ENCODE measurements around the gene CLIC4.

Gene CLIC4

DNA sequence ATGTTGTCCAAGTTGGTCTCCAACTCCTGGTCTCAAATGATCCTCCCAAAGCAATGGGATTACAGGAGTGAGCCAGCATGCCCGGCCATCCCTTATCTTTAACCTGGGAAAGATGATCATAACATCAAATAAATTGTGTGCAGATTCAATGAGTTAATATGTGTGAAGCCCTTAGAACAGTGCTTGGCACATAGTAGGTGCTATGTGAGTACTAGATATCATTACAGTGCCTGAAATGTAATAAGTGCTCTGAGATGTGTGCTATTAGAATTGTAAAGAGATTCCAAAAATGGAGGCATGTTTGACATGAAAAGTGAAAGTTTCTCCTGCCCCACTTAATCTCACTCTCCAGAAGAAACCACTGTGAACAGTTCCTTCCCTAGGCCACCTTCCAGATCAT lies 113.0 kb downstream of the CLIC4 start:
- no peak for DNase-seq (ENCODE audit: low read depth in 1 of 2, low spot score in 1 of 2)

DNA sequence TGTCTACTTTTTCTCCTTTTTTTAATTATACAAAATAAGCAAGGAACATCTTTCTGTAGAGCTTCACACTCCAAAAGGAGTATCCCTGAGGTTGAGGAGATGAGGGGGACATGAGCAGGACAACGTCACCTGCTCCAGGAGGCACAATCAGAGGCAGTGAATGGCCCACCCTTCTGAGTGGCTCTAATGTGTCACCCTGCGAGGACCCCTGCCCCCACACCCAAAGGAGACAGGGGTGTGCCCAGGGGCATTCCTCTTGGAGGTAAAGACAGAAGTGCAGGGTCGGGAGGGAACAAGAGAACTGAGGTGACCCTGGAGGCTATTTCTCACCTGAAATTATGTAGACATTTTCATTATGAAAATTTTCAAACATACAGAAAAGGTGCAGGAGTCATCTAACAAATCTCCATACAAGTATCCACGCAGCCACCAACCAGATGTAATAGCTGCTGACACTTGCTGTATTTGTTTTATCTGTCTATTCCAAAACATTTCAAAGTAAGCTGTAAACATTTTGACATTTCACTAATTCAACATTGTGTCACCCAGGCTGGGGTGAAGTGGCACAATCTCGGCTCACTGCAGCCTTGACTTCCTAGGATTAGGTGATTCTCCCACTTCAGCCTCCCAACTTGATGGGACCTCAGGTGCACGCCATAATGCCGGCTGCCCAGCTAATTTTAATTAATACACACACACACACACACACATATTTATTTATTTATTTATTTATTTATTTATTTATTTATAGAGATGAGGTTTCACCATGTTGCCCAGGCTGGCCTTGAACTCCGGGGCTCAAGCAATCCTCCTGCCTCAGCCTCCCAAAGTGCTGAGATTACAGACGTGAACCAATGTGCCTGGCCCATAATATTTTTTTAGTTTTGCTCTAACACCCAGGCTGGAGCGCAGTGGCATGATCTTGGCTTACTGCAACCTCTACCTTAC lies 114.1 kb downstream of the CLIC4 start:
- DNase-seq (ENCODE audit: low read depth in 1 of 2, low spot score in 1 of 2), result no peak

DNA sequence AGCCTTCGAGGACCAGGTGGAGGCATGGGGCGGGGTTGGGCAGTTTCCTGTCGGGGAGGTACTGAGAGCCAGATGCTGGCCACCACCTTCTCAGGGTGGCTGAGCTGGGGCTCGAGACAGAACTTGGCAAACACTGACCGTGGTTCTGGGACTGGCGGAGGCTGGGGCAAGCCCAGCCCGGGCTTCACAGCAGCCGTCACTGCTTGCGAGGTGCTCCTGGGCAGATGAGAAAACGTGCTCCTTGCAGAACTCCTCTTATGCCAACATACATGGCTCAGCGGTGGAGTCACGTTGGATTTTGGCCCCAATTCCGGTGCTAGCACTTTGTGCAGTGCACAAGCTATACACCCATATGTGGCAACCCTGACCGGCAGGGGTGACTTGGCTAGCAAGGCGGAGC lies 115.6 kb downstream of the CLIC4 start:
- no peak for DNase-seq (ENCODE audit: low read depth in 1 of 2, low spot score in 1 of 2)

DNA sequence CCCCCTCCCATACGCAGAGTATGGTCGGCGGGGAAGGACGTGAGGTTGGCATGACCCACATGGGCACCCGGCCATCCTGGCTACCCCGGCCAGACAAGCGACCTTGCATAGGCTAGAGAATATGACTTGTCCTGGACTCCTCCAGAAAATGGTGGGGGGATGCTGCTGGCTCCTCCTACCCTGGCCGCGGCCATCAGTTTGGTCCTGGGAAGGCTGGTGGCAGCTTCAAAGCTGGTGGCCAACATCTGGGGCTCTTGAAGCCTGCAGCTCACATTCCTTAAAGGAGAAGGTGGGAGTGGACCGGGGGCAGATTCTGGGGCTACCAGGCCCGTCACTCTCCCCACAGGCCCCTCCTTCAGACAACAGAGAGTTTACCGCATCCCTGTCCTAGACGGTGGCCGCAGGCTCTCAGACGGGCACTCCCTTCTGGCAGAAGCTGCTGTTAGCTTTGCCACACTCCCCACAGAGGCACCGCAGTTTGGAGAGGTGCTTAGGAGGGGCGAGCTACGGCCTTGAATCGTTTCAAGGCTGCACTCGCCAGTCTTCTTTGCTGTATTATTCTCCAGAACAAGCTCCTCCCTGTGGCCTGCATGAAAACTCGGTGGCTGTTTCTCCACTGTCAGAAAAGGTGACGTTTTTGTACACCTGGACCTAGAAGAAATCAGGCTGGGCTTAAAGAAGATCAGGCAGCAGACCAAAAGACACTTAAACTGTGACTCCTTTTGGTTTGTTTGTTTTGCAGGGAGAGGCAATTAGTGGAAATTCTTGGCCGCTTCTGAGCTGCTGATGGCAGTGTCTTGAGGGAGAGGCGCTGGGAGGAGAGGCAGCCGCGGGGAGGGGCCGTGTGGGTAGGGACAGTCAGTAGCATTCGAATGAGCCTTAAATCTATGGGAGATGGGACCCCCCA lies 116.8 kb downstream of the CLIC4 start:
- no peak for DNase-seq (ENCODE audit: low read depth in 1 of 2, low spot score in 1 of 2)

DNA sequence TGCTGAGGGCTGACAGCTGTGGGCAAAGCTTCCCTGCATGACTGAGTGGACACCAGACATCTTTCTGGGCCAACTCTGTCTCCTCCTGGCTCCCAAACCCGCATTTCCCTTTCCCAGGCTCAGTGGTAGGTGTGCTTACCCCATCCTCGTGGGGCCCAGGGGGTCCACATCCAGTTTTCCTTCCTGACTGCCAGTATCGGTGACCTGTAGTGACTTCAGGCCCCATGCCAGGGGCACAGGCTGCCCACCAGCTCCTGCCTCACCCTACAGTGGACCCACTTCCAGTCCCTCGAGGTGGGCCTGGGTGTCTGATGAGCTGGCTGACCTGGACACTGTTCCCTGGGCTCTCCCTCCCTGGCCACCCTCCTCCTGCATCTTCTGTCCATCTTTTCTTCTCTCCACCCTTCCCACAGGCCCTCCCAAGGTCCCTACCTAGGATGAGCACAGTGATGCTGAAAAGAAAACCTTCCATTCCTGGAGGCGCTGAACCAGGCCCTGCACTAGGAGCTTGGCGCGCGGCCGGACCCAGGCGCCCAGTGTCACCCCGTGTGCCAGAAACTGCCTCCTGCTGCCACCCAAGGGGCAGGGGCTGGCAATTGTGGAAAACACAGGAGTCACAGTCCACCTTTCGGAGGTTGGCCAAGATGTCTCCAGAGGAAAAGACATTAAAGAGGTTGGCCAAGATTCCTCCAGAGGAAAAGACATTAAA lies 117.7 kb downstream of the CLIC4 start:
- DNase-seq (ENCODE audit: low read depth in 1 of 2, low spot score in 1 of 2), result no peak

DNA sequence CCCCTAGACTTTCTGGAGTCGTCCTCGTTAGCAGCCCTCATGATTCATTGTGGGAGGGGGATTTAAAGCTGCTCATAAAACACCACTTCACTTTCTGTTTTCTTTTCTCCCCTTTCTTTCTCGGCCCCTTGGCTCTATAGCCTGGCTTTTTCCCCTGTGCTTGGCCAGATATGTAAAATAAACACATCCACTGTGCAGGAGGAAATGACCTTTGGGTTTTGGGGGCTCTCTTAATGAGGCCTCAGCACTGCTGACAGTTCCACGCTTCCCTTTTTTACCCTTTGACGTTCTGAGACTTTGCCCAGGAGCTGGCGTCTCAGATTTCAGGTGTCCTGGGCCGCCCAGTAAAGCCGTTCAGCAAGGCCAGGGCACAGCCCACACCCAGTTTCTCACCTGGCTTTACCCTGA lies 119.1 kb downstream of the CLIC4 start:
- DNase-seq (ENCODE audit: low read depth in 1 of 2, low spot score in 1 of 2), result no peak

DNA sequence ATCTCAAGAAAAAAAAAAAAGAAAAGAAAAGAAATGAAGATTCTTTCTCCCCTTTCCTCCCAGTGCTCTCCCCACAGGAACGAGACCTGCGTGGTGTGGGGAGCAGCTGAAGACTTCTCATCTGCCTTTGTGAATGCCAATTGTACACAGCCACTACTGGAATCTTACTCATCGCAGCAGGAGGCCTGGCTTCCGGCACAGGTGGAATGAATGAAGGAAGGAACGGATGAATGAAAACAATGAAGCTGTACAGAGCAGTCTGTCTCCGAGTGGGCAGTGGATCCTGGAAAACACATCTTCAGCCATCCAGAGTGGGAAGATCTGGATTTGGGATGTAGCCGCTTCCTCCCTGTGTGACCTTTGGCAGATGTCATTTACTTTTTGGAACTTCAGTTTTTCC lies 119.9 kb downstream of the CLIC4 start:
- no peak for DNase-seq (ENCODE audit: low read depth in 1 of 2, low spot score in 1 of 2)

DNA sequence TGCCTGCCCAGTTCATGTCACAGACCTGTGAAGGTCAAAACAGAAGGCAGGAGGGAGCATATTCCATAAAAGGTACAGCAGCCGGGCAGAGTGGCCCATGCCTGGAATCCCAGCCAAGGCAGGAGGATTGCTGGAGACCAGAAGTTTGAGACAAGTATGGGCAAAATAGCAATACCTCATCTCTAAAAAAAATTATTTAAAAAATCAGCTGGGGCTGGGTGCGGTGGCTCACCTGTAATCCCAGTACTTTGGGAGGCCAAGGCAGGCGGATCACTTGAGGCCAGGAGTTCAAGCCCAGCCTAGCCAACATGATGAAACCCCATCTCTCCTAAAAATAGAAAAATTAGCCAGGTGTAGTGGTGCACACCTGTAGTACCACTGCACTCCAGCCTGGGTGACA lies 120.3 kb downstream of the CLIC4 start:
- DNase-seq (ENCODE audit: low read depth in 1 of 2, low spot score in 1 of 2), result no peak

DNA sequence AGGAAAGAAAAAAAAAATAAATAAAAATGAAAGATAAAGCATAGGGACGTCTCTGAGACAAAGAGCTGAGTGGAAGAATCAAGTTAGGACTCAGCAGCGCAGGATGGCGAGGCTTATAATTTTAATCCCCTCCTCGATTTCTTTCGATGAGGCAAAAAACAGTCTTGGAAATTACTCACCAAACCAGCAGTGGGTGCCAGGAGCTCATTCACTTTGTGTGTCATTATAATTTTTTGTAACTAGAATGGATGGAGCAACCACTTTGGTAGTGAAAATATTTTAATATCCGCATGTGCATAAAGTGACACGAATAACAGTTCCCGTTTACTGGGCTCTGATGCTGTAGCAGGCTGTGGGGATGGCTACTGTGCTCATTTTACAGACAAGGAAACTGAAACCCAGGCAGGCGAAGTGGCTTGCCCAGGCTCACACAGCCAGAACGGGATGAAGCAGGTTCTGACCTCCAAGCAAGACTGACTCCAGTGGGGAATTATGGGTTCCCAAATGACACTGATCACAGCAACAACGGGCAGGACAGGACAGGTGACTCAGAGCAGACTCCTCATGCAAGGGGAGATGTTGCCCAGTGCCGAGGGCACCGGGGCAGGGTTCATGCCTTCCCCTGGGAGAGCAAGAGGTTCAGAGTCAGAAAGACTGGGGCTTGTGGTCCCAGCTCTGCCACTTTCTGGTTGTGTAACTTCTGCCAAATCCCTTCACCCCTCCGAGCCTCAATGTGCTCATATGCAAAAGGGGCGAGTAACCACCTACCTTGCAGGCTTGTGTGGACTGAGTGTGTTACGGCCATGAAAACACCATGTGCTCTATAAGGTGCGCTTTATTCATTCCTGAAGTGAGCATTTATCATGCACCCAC lies 121.2 kb downstream of the CLIC4 start:
- DNase-seq (ENCODE audit: low read depth in 1 of 2, low spot score in 1 of 2), result no peak

DNA sequence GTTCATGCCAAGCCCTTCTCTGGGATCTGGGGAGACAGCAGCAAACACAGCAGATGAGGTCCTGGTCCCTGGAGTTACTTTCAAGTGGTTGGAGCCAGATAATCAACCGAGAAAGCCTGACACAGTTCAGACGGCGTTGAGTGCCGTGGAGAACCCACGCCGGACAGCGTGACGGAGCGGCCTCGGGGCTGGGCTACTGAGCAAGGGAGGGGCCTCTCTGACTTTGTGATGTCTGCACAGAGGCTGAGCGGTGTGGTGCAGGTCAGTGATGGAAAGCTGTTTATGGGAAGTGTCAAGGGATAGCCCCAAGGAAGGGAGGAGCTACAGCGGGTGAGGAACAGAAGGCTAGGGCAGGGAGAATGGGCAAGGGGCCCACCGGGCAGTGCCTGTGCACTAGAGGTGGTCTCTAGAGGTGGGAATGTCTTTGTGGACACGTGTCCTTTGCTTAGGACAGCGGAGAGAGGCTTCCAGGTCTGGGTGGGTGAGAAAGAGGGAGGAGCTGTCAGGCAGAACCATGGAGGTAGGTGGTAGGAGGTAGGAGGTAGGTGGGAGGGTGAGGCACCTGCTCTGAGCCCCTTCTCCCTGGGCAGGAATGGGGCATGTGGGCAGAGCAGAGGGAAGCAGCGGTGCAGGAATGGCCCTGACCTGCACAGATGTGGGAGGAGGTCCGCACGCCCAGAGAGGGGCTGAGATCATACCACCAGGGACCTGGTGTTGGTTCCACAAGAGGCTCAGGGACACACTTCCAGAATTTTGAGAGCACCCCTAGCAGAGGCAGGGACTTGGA lies 122.0 kb downstream of the CLIC4 start:
- no peak for DNase-seq (ENCODE audit: low read depth in 1 of 2, low spot score in 1 of 2)

DNA sequence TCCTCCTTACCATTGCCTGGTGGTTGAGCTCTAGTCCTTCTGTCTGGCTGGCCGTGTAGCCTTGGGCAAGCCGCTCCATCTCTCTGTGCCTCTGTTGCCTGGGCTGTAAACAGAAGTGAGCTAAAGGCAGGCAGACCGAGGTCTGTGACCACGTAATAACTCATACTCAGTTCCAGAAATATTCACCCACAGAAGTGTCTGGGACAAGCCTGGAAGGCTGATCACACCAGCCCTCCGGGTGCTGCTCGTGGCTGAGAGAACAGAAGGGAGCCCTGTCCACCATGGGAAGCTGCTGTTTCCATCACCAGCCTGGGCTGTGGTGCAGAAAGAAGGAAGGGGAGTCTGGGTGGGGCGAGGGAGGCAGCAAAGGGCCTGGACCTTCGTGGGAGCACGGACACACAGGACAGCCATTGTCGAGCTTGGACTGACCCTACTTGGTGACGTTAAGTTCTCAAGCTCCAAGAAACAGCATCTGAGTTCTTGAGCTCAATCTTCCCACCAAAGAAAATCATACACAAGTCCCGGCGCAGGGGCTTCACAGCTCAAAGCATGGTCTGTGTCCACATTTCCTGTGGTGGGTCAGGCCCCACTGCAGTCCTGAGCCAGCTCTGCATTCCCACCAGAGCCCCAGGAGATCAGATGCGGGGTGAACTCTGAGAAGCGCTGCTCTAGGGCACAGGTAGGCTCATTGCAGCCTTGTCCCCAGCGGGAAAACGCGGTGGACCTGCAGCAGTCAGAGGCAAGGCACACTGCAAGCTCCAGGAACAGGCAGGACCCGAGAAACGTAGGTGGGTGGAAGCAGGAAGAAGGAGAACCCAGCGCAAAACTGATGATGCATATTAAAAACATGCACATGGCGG lies 123.0 kb downstream of the CLIC4 start:
- DNase-seq (ENCODE audit: low read depth in 1 of 2, low spot score in 1 of 2), result no peak

DNA sequence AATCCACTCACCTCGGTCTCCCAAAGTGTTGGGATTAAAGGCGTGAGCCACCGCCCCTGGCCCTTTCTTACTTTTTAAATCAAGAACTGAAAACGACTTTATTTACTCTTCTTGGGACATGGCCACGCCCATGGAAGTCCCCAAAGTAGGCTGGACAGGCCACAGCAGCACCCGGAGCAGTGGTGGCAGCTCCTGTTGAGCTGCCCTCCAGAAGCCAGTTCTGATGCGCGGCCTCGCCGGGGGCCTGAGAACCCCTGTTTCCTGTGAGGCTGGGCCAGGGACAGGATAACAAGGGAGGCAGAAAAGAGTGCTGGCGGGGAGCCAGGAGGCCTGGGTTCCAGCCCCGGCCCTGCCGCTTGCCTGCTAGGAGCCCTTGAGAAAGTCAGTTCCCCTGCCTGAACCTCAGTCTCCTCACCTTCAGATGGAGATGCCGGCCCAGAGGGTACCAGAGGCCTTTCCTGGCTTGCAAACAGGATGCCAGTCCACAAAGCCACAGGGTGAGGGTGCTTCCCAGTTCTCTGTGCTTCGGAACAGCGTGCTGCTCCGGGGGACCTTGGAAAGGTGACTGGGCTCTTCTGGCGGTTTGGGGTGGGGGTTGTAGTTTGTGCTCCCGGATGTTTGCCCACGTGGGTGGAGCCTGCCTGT lies 125.4 kb downstream of the CLIC4 start:
- no peak for DNase-seq (ENCODE audit: low read depth in 1 of 2, low spot score in 1 of 2)

DNA sequence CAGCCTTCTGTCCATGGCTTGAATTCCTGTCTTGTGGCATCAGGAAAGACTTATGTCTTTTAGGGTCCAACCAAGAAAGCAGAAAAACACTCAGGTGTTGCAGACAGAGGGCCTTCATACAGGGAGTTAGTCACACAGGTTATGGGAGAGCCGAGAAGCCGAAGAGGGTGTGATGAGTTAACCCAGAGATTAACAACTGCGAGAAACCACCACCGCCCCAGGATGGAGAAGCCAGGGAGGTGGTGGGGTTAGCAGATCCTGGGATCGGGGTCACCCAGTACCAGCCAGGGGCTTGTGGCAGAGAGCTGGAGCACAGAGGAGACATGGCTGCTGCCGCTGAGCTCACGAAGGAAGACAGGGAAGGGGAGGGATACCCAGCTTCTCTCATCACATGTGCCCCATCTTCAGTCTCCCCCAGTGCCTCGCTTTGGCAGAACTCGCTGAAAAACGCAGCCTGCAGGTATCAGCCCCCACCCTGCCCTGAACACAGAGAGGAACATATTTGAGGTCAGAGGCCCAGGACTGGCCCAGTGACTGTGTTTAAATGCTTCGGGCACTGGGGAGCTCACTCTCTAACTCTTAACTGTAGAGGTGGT lies 126.2 kb downstream of the CLIC4 start:
- no peak for DNase-seq (ENCODE audit: low read depth in 1 of 2, low spot score in 1 of 2)

DNA sequence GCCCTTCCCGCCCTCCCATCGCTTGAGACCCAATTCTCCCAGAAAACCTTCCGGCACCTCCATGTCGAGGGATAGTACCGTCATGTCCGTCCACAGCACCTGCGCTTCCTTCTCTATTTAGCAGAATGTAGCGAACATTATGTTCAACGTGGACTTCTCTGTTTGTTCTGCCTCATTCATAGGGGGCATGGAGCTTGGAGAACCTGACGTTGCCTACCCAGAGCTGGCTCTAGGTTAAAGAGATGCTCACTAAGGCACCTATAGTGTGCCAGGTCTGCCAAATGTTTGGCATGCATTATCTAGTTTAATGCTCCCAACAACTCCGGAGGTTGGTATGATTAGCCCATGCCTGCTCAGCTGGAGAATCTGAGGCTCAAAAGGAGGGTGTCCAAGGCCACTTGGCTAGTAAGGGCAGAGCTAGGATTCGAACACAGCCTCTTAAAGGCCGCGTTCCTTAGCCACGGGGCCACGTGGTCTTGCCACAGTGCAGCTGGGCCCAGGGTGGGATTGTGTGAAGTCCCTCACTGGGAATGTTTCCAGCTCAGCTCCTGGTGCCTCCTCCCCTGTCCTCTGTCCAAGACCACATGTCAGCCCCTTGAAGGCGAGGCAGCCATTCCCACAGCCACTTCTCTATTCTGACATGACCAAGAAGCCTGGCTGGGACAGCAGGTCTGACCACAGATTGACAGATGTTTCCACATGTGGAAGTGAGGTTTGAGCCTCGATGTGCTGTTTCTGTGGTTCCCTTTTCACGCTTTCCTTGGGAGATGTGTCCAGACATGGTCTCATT lies 127.0 kb downstream of the CLIC4 start:
- no peak for DNase-seq (ENCODE audit: low read depth in 1 of 2, low spot score in 1 of 2)

DNA sequence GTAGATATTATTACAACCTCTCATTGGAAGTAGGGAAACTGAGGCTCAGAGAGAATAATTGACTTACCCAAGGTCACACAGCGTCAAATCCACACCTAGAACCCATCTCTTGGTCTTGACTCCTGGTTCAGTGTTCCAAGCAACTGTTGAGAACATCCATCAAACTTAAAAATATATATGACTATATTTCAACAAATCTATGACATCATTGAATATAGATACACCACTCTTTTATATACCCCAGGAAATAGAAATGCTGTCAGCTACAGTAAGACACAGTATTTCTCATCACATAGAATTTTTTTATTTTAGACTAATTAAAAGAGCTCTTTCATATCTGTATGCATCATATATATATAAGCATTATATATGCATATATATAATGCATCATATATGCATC lies 127.9 kb downstream of the CLIC4 start:
- DNase-seq (ENCODE audit: low read depth in 1 of 2, low spot score in 1 of 2), result no peak

DNA sequence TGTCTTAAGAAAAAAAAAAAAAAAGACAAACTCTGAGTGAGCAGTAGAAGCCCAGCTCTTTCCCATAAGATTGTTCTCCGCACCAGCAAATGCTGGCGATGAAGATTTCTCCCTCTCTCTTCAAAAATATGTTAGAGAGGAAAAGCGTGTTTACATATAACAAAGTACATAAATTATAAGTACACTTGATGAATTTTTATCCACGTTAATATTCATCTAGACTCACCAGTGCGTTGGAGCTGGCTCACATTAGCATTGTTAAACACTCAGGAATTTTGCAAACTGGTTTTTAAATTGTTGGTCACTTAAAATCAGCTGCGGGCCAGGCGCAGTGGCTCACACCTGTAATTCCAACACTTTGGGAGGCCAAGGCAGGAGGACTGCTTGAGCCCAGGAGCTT lies 128.8 kb downstream of the CLIC4 start:
- DNase-seq (ENCODE audit: low read depth in 1 of 2, low spot score in 1 of 2), result no peak

DNA sequence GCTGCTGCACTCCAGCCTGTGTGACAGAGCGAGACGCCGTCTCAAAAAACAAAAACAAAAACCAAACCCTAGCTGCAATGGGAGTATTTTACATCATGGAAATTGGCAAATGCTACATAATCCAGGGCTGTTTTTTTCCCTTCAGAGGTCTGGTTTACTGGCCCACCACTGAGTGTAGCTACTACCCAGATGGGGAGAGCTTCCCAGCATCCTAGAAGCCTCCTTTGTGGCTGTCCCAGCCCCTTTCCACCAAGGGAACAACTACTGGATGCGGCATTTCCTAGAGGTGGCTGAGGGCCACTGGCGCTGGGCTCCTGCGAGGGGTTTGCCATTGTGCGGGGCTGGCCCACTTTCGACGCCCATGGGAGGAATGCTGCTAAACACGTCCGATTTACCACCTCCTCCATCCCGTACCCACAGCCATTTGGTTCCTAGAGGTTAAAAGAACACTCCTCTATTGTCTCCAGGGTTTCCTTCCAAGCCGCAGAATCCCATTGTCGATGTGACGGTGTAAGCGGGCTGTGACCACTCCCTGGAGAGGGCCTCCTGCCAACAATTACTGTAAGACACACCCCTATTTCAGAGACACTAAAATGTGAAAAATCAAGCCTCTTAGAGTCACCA lies 129.5 kb downstream of the CLIC4 start:
- no peak for DNase-seq (ENCODE audit: low read depth in 1 of 2, low spot score in 1 of 2)
